H1 (cell line): Measurements from ENCODE around the gene RADIL. TPM values are rescaled to one million over a fixed set of nuclear protein-coding genes. Genes with fewer than 3 reads are reported as not detected.

Experiments used
- CTCF ChIA-PET: fragments of 300-600 bp; sonication (Branson Sonifier 250); formaldehyde crosslinking; loops from one replicate; lab custom pipeline; 2021; ENCODE audit not compliant: partially characterized antibody; lab: Charles Lee
- POLR2A ChIA-PET: fragments of 300-600 bp; sonication (Branson Sonifier 250); formaldehyde crosslinking; loops from one replicate; lab custom pipeline; 2021; ENCODE audit warnings: inconsistent platforms; ENCODE audit not compliant: partially characterized antibody; lab: Charles Lee
- DNase-seq, 2 experiments: peaks; one replicate each; pipeline versions ENCODE4 v3.0.0 to v3.0.0-alpha.2; 2010 to 2022; ENCODE audit warnings: low spot score in 2 of 2, low read depth in 1 of 2, mixed read lengths in 1 of 2
- FAIRE-seq: peaks from 2 replicates; lab custom pipeline; 2011; peaks lifted over from hg19 to GRCh38; lab: Jason Lieb, UNC
- H2AFZ ChIP-seq: 2 replicates; pipeline ENCODE4 v1.8.1; 2012; ENCODE audit warnings: low read length, inconsistent platforms
- H2AK5ac ChIP-seq: 2 replicates; pipeline ENCODE4 v1.6.1; 2013; ENCODE audit warnings: low read depth, low read length
- H2BK120ac ChIP-seq: replicated peaks from 2 replicates; pipeline ENCODE3; 2013; ENCODE audit warnings: low read depth, low read length, inconsistent platforms
- H2BK12ac ChIP-seq: 2 replicates; pipeline ENCODE4 v1.6.1; 2013; ENCODE audit warnings: low read depth, low read length
- H2BK15ac ChIP-seq: 2 replicates; pipeline ENCODE4 v1.6.1; 2013; ENCODE audit warnings: low read length
- H2BK20ac ChIP-seq: 2 replicates; pipeline ENCODE4 v1.6.1; 2013; ENCODE audit warnings: low read length
- H2BK5ac ChIP-seq: 2 replicates; pipeline ENCODE4 v1.6.1; 2013; ENCODE audit warnings: low read depth, low read length
- H3K14ac ChIP-seq: 2 replicates; pipeline ENCODE4 v1.6.1; 2013; ENCODE audit warnings: inconsistent platforms; ENCODE audit not compliant: insufficient read length
- H3K18ac ChIP-seq: 2 replicates; pipeline ENCODE4 v1.6.1; 2013; ENCODE audit warnings: low read length; ENCODE audit errors: extremely low read depth
- H3K23ac ChIP-seq: 2 replicates; pipeline ENCODE4 v1.6.1; 2013; ENCODE audit warnings: inconsistent platforms; ENCODE audit not compliant: insufficient read length
- H3K23me2 ChIP-seq: 2 replicates; pipeline ENCODE4 v1.6.1; 2013; ENCODE audit warnings: low read depth, low read length
- H3K27ac ChIP-seq: 2 replicates; pipeline ENCODE4 v1.6.1; 2011; ENCODE audit warnings: low read depth, low read length, inconsistent platforms
- H3K27me3 ChIP-seq, 4 experiments: replicated peaks in 1 of 4; 1 replicate in 1 of 4; 2 replicates in 3 of 4; pipeline versions ENCODE4 v1.6.1 to v1.8.1; 2011 to 2013; ENCODE audit warnings: low read length in 3 of 4, mild to moderate bottlenecking in 3 of 4, inconsistent platforms in 2 of 4, mixed read lengths in 2 of 4, moderate library complexity in 1 of 4; ENCODE audit not compliant: control insufficient read depth in 3 of 4, insufficient read depth in 3 of 4; ENCODE audit errors: extremely low read depth in 1 of 4
- H3K36me3 ChIP-seq, 4 experiments: 2 replicates each; pipeline versions ENCODE4 v1.6.1 to v1.8.1; 2011 to 2013; ENCODE audit warnings: mild to moderate bottlenecking in 4 of 4, low read length in 3 of 4, moderate library complexity in 2 of 4, control low read depth in 1 of 4, inconsistent platforms in 1 of 4; ENCODE audit not compliant: insufficient read depth in 4 of 4, control insufficient read depth in 2 of 4
- H3K4ac ChIP-seq: replicated peaks from 2 replicates; pipeline ENCODE3; 2013; ENCODE audit warnings: low read length, low read depth, mixed read lengths, inconsistent platforms; ENCODE audit not compliant: insufficient read length
- H3K4me1 ChIP-seq, 4 experiments: replicated peaks in 1 of 4; 1 replicate in 1 of 4; 2 replicates in 3 of 4; pipeline versions ENCODE4 v1.6.1 to v1.8.1; 2011 to 2013; ENCODE audit warnings: low read length in 3 of 4, inconsistent platforms in 2 of 4, mixed read lengths in 1 of 4; ENCODE audit not compliant: insufficient read depth in 4 of 4, control insufficient read depth in 3 of 4
- H3K4me2 ChIP-seq, 2 experiments: 2 replicates each; pipeline versions ENCODE4 v1.6.1 to v1.8.1; 2011 to 2013; ENCODE audit warnings: low read depth in 2 of 2, low read length in 2 of 2, control low read depth in 1 of 2, inconsistent platforms in 1 of 2, mild to moderate bottlenecking in 1 of 2; ENCODE audit not compliant: insufficient read depth in 1 of 2
- H3K4me3 ChIP-seq, 4 experiments: fragments of 200-600, 300-600 bp in 1 of 4; sonication (generic), shearing (Covaris generic), sonication (Bioruptor Twin) in 1 of 4; 2 replicates each; pipeline versions ENCODE4 v1.5.1 to v1.8.1; 2011 to 2016; ENCODE audit warnings: low read length in 4 of 4, low read depth in 3 of 4, control low read depth in 2 of 4, inconsistent platforms in 2 of 4, mild to moderate bottlenecking in 2 of 4, mixed read lengths in 1 of 4, moderate library complexity in 1 of 4; ENCODE audit not compliant: insufficient read depth in 2 of 4; ENCODE audit errors: extremely low read depth in 1 of 4
- H3K56ac ChIP-seq: replicated peaks from 2 replicates; pipeline ENCODE3; 2013; ENCODE audit warnings: low read depth, mild to moderate bottlenecking, mixed read lengths, low read length, inconsistent platforms; ENCODE audit not compliant: insufficient read length
- H3K79me1 ChIP-seq: 2 replicates; pipeline ENCODE4 v1.6.1; 2013; ENCODE audit warnings: low read depth, low read length, control low read depth
- H3K79me2 ChIP-seq, 2 experiments: 2 replicates each; pipeline versions ENCODE4 v1.6.1 to v1.8.1; 2012 to 2013; ENCODE audit warnings: low read length in 2 of 2, mild to moderate bottlenecking in 2 of 2, inconsistent platforms in 1 of 2; ENCODE audit not compliant: insufficient read depth in 2 of 2, control insufficient read depth in 1 of 2
- H3K9ac ChIP-seq, 4 experiments: replicated peaks in 1 of 4; 1 replicate in 1 of 4; 2 replicates in 3 of 4; pipeline versions ENCODE4 v1.6.1 to v1.8.1; 2011 to 2013; ENCODE audit warnings: low read depth in 3 of 4, low read length in 3 of 4, control low read depth in 2 of 4, mild to moderate bottlenecking in 2 of 4, moderate library complexity in 2 of 4, inconsistent platforms in 1 of 4; ENCODE audit errors: extremely low read depth in 1 of 4
- H3K9me3 ChIP-seq, 2 experiments: 2 replicates each; pipeline versions ENCODE4 v1.6.1 to v1.8.1; 2012 to 2013; ENCODE audit warnings: mild to moderate bottlenecking in 2 of 2, moderate library complexity in 2 of 2, control low read depth in 1 of 2, inconsistent platforms in 1 of 2, low read depth in 1 of 2, low read length in 1 of 2, mixed read lengths in 1 of 2; ENCODE audit not compliant: insufficient read depth in 2 of 2
- H4K20me1 ChIP-seq, 2 experiments: replicated peaks in 1 of 2; 2 replicates each; pipeline versions ENCODE3 to v1.8.1; 2011 to 2013; ENCODE audit warnings: inconsistent platforms in 2 of 2, low read length in 2 of 2, mild to moderate bottlenecking in 1 of 2; ENCODE audit not compliant: insufficient read depth in 2 of 2, control insufficient read depth in 1 of 2
- H4K5ac ChIP-seq: 2 replicates; pipeline ENCODE4 v1.6.1; 2013; ENCODE audit warnings: low read length, low read depth, mixed read lengths, inconsistent platforms; ENCODE audit not compliant: insufficient read length
- H4K8ac ChIP-seq: 2 replicates; pipeline ENCODE4 v1.8.0; 2013; ENCODE audit warnings: mild to moderate bottlenecking, moderate library complexity, low read length, inconsistent platforms; ENCODE audit not compliant: insufficient read depth; ENCODE audit errors: extremely low read depth
- H4K91ac ChIP-seq: replicated peaks from 2 replicates; pipeline ENCODE3; 2013; ENCODE audit warnings: low read length, mixed read lengths, inconsistent platforms; ENCODE audit not compliant: insufficient read length
- BCL11A ChIP-seq, 2 experiments: IDR thresholded peaks; one replicate each; pipeline ENCODE4 v1.6.1; 2011; ENCODE audit warnings: low read depth in 2 of 2, low read length in 2 of 2, mild to moderate bottlenecking in 2 of 2
- CBX5 ChIP-seq: fragments of 300-800, 300-1000 bp; sonication (generic); IDR thresholded peaks from 2 replicates; pipeline ENCODE4 v1.7.1; 2016; ENCODE audit warnings: antibody characterized with exemption, low read length, low read depth
- CEBPB ChIP-seq: IDR thresholded peaks from 2 replicates; pipeline ENCODE4 v1.6.1; 2012; ENCODE audit warnings: low read depth, low read length
- MAX ChIP-seq: IDR thresholded peaks from 2 replicates; pipeline ENCODE4 v1.6.1; 2012; ENCODE audit warnings: inconsistent platforms
- NANOG ChIP-seq: IDR thresholded peaks from 2 replicates; pipeline ENCODE4 v1.6.1; 2011; ENCODE audit warnings: low read length, low read depth, mild to moderate bottlenecking, inconsistent platforms; ENCODE audit not compliant: insufficient read depth, poor library complexity, severe bottlenecking
- RFX5 ChIP-seq: IDR thresholded peaks from 2 replicates; pipeline ENCODE4 v1.6.1; 2011; ENCODE audit warnings: low read depth, low read length, improper control_type of control experiment, borderline replicate concordance
- RXRA ChIP-seq: IDR thresholded peaks from 2 replicates; pipeline ENCODE4 v1.6.1; 2011; ENCODE audit warnings: low read depth, mild to moderate bottlenecking, low read length, moderate library complexity; ENCODE audit not compliant: insufficient read depth
- SAP30 ChIP-seq: fragments of 300-600 bp; sonication (generic); IDR thresholded peaks from 2 replicates; pipeline ENCODE4 v1.7.1; 2012; ENCODE audit warnings: low read length, moderate library complexity, mild to moderate bottlenecking, inconsistent platforms; ENCODE audit not compliant: insufficient read depth, insufficient replicate concordance
- SIN3A ChIP-seq, 2 experiments: IDR thresholded peaks in 1 of 2; conservative IDR thresholded peaks in 1 of 2; 2 replicates each; pipeline ENCODE4 v1.6.1; 2011 to 2012; ENCODE audit warnings: low read length in 2 of 2, improper control_type of control experiment in 1 of 2, low read depth in 1 of 2, mild to moderate bottlenecking in 1 of 2
- TAF1 ChIP-seq: IDR thresholded peaks from 2 replicates; pipeline ENCODE4 v1.6.1; 2011; ENCODE audit warnings: mild to moderate bottlenecking, low read depth, low read length
- YY1 ChIP-seq: IDR thresholded peaks from 2 replicates; pipeline ENCODE4 v1.6.1; 2011; ENCODE audit warnings: low read depth, mild to moderate bottlenecking, low read length
- ZNF274 ChIP-seq: IDR thresholded peaks from 2 replicates; pipeline ENCODE4 v1.7.0; 2012; ENCODE audit warnings: low read length, borderline replicate concordance; ENCODE audit errors: extremely low read depth
- WGBS, 2 experiments: shearing (Covaris generic) in 1 of 2; methylation state at CpG; one replicate each; pipeline versions ENCODE4 v1.1.6 to v1.1.7; 2013 to 2015; ENCODE audit warnings: low lambda C conversion rate in 2 of 2, mixed read lengths in 2 of 2, inconsistent platforms in 1 of 2, low coverage in 1 of 2, missing lambda C conversion rate in 1 of 2; ENCODE audit not compliant: insufficient replicate concordance in 2 of 2, insufficient coverage in 1 of 2, insufficient read length in 1 of 2; ENCODE audit errors: extremely low coverage in 1 of 2, missing lambda C conversion rate in 1 of 2; 5-methylcytosine and 5-hydroxymethylcytosine counted together
- polyA plus RNA-seq, 7 experiments: library from polyadenylated mRNA; depleted of rRNA in 3 of 7; stranded (reverse) in 5 of 7; unstranded in 2 of 7; fragments of >200 nt in 5 of 7; fragments of 200-250 nt in 2 of 7; gene quantifications; 1 replicate in 5 of 7; 2 replicates in 1 of 7; 4 replicates in 1 of 7; pipeline versions ENCODE4 v1.2.1 to v1.2.3, GENCODE V29; 2011 to 2013; ENCODE audit warnings: missing spikeins in 2 of 7, mixed read lengths in 2 of 7
- total RNA-seq: library from RNA; stranded (reverse); fragmentation: NEBNext Ultra II Directional; extraction: Animal tissue kit (Norgen Biotek cat#: 25700); gene quantifications from 2 replicates; pipeline ENCODE4 v1.2.1, GENCODE V29; 2021

The RADIL gene
- total and polyA plus RNA-seq, 2 of the 8 experiments (the other 6 are each of a cell fraction or from before 2014, with no cell fraction given), result 5.0 to 5.4 TPM

- DNase-seq (no peak), FAIRE-seq (no peak)
- TF ChIP-seq RFX5 (no peak), ZNF274 (no peak), TAF1 (no peak), MAX (no peak), YY1 (no peak), SIN3A (conservative IDR thresholded peaks at IDR 0.05 in 1 of 2, IDR thresholded peaks at IDR 0.05 in 1 of 2; ENCODE audit: low read depth in 1 of 2, low read length in 2 of 2) (no peak), CBX5 (no peak), NANOG (no peak), SAP30 (no peak), RXRA (no peak), CEBPB (no peak), BCL11A (IDR thresholded peaks at IDR 0.05; ENCODE audit: low read depth in 2 of 2, low read length in 2 of 2) (no peak)
These were observed 63.7 kb downstream of the RADIL start for GRCh38 chr7:4819560-4820404.

More at GRCh38 chr7:4819560-4820404, 63.7 kb downstream of the RADIL start:
- H3K4me1 ChIP-seq, result no peaks in the 10 kb centered on the region
- no peak overlapping the region for H4K8ac ChIP-seq
- no peak overlapping the region for H3K14ac ChIP-seq
- no peak overlapping the region for H2BK5ac ChIP-seq
- H4K91ac ChIP-seq, result no peak overlapping the region
- H3K9me3 ChIP-seq, result no peaks in the 10 kb centered on the region
- H3K4me2 ChIP-seq, result no peak overlapping the region
- 93% methylated on average over 34 of the region's 39 CpGs; no CpG with 5 or more reads in 1 of the 2 experiments for WGBS, 2 experiments
- no peak overlapping the region for H2AFZ ChIP-seq
- no peak overlapping the region for H2BK20ac ChIP-seq
- H3K79me2 ChIP-seq, result no peaks in the 10 kb centered on the region
- H2AK5ac ChIP-seq, result no peak overlapping the region
- no peaks in the 10 kb centered on the region for H3K27me3 ChIP-seq
- ChIA-PET CTCF (interaction anchor here (0.6 to 3.1 kb wide), 4 partner anchors 11 to 168 kb away, joined by 3 to 15 read pairs (median 3); no protein-coding TSS in a partner anchor), POLR2A (no interaction called here)
- H3K79me1 ChIP-seq, result no peaks in the 10 kb centered on the region
- no peak overlapping the region for H2BK15ac ChIP-seq
- H3K56ac ChIP-seq, result no peak overlapping the region
- no peak overlapping the region for H2BK120ac ChIP-seq
- no peak overlapping the region for H4K5ac ChIP-seq
- no peak overlapping the region for H3K9ac ChIP-seq
- H3K36me3 ChIP-seq, result no peaks in the 10 kb centered on the region
- no peak overlapping the region for H3K18ac ChIP-seq
- no peak overlapping the region for H3K27ac ChIP-seq
- H3K23ac ChIP-seq, result no peak overlapping the region
- peaks cover 0 to 2% of the 10 kb centered on the region in 2 experiments for H4K20me1 ChIP-seq
- no peaks in the 10 kb centered on the region for H3K23me2 ChIP-seq
- H3K4me3 ChIP-seq, result no peak overlapping the region
- no peak overlapping the region for H2BK12ac ChIP-seq
- no peak overlapping the region for H3K4ac ChIP-seq
